ENCODE measurements around the gene KIAA0825.

- TF ChIP-seq CTCF (IDR thresholded peaks at IDR 0.05) (no peak), POLR2AphosphoS5 (IDR thresholded peaks at IDR 0.05) (no peak), POLR2A (IDR thresholded peaks at IDR 0.05) (no peak), EP300 (IDR thresholded peaks at IDR 0.05; ENCODE audit: low read depth) (no peak)
Measured at GRCh38 chr5:94498199-94498598, 120.2 kb downstream of the KIAA0825 start.
